Measurements from ENCODE around the gene TC2N.
"Not testable (repeated sequence)": the region's sequence is repeated elsewhere in the genome, so short reads cannot be mapped to it uniquely, and the experiment has no call there.

Gene TC2N

GRCh38 chr14:91750634-91751198, 116.6 kb downstream of the TC2N start:
- no peak for DNase-seq

GRCh38 chr14:91749868-91750267, 117.5 kb downstream of the TC2N start:
- no peak for DNase-seq

- DNase-seq: no peak
Observed at GRCh38 chr14:91748049-91748448, 119.3 kb downstream of the TC2N start.

GRCh38 chr14:91745344-91745743, 122.0 kb downstream of the TC2N start:
- no peak for DNase-seq

GRCh38 chr14:91744068-91744480, 123.3 kb downstream of the TC2N start:
- no peak for DNase-seq

GRCh38 chr14:91743305-91743653, 124.1 kb downstream of the TC2N start:
- DNase-seq: no peak

- DNase-seq: no peak
Observed at GRCh38 chr14:91742621-91743304, 124.6 kb downstream of the TC2N start.

GRCh38 chr14:91739867-91740266, 127.5 kb downstream of the TC2N start:
- DNase-seq: not testable (repeated sequence)

GRCh38 chr14:91737619-91738018, 129.7 kb downstream of the TC2N start:
- no peak for DNase-seq

- no peak for DNase-seq
Observed at GRCh38 chr14:91732859-91733477, 134.4 kb downstream of the TC2N start.

- DNase-seq: no peak
Observed at GRCh38 chr14:91732439-91732838, 134.9 kb downstream of the TC2N start.

GRCh38 chr14:91731986-91732385, 135.3 kb downstream of the TC2N start, which contains the start of gene CATSPERB:
TSS of gene CATSPERB (minus strand) at chr14:91732086. CDS start at chr14:91729479, 2,607 bp downstream.
- DNase-seq: no peak

- no peak for DNase-seq
Observed at GRCh38 chr14:91731018-91731417, 136.3 kb downstream of the TC2N start.

- DNase-seq: no peak
Observed at GRCh38 chr14:91729756-91730155, 137.6 kb downstream of the TC2N start.
